ENCODE results near the gene FOXP1. TPM values are rescaled to one million over a fixed set of nuclear protein-coding genes. Genes with fewer than 3 reads are reported as not detected.
A peak's percentile ranks its signal among the peaks of the same experiment; 100 is the strongest.

FOXP1 gene
- total and polyA plus RNA-seq, 2 experiments from 2014 or later, result 121 to 132 TPM

DNA sequence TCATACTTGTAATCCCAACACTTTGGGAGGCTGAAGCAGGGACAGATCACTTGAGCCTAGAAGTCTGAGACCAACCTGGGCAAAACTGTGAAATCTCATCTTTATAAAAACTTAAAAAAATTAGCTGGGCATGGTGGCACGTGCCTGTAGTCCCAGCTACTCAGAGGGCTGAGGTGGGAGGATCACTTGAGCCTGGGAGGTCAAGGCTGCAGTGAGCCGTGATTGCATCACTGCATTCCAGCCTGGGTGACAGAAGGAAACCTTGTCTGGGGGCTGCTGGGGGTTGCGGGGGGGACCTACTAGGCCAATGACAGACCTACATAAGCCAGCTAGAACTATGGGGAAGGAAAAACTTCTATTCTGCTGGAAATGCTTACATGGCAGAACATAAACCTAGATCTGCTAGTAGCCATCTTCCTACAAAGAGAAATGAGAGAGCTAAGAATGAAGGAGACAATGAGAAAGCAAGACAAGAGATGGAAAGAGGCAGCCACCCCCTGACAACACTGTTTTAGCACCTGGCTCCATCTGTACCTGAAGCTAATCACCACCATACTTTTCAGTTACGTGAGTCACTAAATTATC, 23.9 kb downstream of the FOXP1 start:
- Histone ChIP-seq H3K36me3 (no peaks in the 10 kb centered on the region), H3K27me3 (no peaks in the 10 kb centered on the region), H3K4me3 (no peak overlapping the region), H3K9me3 (ENCODE audit: low read depth) (no peaks in the 10 kb centered on the region), H3K4me1 (ENCODE audit: low read depth) (no peaks in the 10 kb centered on the region), H3K27ac (no peak overlapping the region)
- TF ChIP-seq, protein P1, sequence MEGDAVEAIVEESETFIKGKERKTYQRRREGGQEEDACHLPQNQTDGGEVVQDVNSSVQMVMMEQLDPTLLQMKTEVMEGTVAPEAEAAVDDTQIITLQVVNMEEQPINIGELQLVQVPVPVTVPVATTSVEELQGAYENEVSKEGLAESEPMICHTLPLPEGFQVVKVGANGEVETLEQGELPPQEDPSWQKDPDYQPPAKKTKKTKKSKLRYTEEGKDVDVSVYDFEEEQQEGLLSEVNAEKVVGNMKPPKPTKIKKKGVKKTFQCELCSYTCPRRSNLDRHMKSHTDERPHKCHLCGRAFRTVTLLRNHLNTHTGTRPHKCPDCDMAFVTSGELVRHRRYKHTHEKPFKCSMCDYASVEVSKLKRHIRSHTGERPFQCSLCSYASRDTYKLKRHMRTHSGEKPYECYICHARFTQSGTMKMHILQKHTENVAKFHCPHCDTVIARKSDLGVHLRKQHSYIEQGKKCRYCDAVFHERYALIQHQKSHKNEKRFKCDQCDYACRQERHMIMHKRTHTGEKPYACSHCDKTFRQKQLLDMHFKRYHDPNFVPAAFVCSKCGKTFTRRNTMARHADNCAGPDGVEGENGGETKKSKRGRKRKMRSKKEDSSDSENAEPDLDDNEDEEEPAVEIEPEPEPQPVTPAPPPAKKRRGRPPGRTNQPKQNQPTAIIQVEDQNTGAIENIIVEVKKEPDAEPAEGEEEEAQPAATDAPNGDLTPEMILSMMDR (IDR thresholded peaks at IDR 0.05; ENCODE audit: low read depth, low read length), result no peak
- DNase-seq (ENCODE audit: low read depth in 1 of 2, low spot score in 1 of 2), result peak in 1 of 2 donors; percentile 20

DNA sequence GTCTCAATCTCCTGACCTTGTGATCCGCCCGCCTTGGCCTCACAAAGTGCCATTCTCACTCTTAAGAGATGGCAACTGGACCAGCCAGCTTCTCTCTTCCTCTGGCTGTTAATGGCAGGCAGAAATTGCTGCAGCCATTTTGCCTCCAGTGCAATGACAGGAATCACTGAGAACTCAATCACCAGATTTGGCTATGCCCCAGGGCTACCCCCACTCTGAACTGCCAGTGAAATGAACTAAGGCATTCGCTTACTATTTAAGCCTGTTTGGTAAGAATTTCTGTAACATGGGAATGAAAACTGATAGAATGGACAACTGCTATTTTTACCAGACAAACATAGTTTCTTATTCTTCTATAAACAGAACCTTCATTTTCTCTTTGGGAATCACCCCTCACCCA, 24.5 kb downstream of the FOXP1 start:
- Histone ChIP-seq H3K27ac (no peak overlapping the region), H3K9me3 (ENCODE audit: low read depth) (no peaks in the 10 kb centered on the region), H3K27me3 (no peaks in the 10 kb centered on the region), H3K4me3 (no peak overlapping the region), H3K4me1 (ENCODE audit: low read depth) (no peaks in the 10 kb centered on the region), H3K36me3 (no peaks in the 10 kb centered on the region)
- TF ChIP-seq, protein P1 (IDR thresholded peaks at IDR 0.05; ENCODE audit: low read depth, low read length), result no peak
- DNase-seq (ENCODE audit: low read depth in 1 of 2, low spot score in 1 of 2), result no peak

GRCh38 chr3:71554649-71555048, 28.9 kb downstream of the FOXP1 start:
- TF ChIP-seq, protein P1 (IDR thresholded peaks at IDR 0.05; ENCODE audit: low read depth, low read length), result no peak

DNA sequence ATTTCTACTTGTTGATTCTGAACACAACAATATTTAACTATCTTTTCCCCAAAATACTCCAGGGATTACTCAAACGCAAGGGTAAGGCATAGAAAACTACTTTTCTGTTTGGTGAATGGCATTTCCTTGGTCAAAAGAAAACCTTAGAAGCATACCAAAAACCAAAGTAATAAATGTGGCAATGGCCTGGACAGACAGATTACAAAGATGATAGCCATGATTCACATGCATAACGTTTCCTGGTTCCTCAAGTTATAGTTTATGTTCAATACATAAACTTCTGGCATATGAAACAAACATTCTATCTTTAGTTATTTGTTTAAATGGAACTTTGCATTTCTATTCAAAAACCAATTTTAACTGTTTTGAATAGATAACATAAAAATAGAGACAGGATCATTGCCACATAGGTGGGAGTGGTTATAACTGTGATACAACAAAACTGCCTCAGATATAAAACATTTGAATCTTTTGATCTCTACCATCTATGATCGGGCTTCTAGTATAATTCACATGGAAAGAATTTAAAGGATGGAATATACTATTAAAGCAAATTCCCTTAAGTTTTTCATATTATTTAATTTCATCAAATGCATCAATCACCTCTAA, 32.1 kb downstream of the FOXP1 start:
- H3K27ac ChIP-seq, result no peak overlapping the region
- DNase-seq (ENCODE audit: low read depth in 1 of 2, low spot score in 1 of 2), result peak in 1 of 2 donors; percentile 49
- TF ChIP-seq, protein P1 (IDR thresholded peaks at IDR 0.05; ENCODE audit: low read depth, low read length), result no peak
- no peak overlapping the region for H3K4me3 ChIP-seq
- H3K27me3 ChIP-seq, result no peaks in the 10 kb centered on the region
- no peaks in the 10 kb centered on the region for H3K4me1 ChIP-seq (ENCODE audit: low read depth)
- H3K36me3 ChIP-seq, result no peaks in the 10 kb centered on the region
- no peaks in the 10 kb centered on the region for H3K9me3 ChIP-seq (ENCODE audit: low read depth)

More at GRCh38 chr3:71554649-71555048, 28.9 kb downstream of the FOXP1 start:
- no peak for DNase-seq (ENCODE audit: low read depth in 1 of 2, low spot score in 1 of 2)
- Histone ChIP-seq H3K4me3 (no peak overlapping the region), H3K36me3 (no peaks in the 10 kb centered on the region), H3K27ac (no peak overlapping the region), H3K9me3 (ENCODE audit: low read depth) (no peaks in the 10 kb centered on the region), H3K27me3 (no peaks in the 10 kb centered on the region), H3K4me1 (ENCODE audit: low read depth) (no peaks in the 10 kb centered on the region)

GRCh38 chr3:71549951-71550350, 33.6 kb downstream of the FOXP1 start:
- DNase-seq (ENCODE audit: low read depth in 1 of 2, low spot score in 1 of 2), result no peak
- H3K9me3 ChIP-seq (ENCODE audit: low read depth), result no peaks in the 10 kb centered on the region
- TF ChIP-seq, protein P1 (IDR thresholded peaks at IDR 0.05; ENCODE audit: low read depth, low read length), result no peak

More at GRCh38 chr3:71549951-71550350, 33.6 kb downstream of the FOXP1 start:
- H3K27ac ChIP-seq, result no peak overlapping the region
- H3K36me3 ChIP-seq, result no peaks in the 10 kb centered on the region
- no peaks in the 10 kb centered on the region for H3K27me3 ChIP-seq
- no peaks in the 10 kb centered on the region for H3K4me1 ChIP-seq (ENCODE audit: low read depth)
- H3K4me3 ChIP-seq, result no peak overlapping the region

Measured in cardiac muscle cell (in vitro differentiated cells and primary cell).